Endothelial cell (in vitro differentiated cells): Measurements from ENCODE around the gene MR1. TPM values are rescaled to one million over a fixed set of nuclear protein-coding genes. Genes with fewer than 3 reads are reported as not detected.

Experiments
- DNase-seq: peaks from one replicate; pipeline ENCODE4 v3.0.0; 2021; ENCODE audit warnings: low spot score
- H3K27ac Mint-ChIP-seq: one replicate; pipeline ENCODE4 v1.8.0; 2021; ENCODE audit warnings: mixed read lengths, inconsistent platforms; ENCODE audit not compliant: unreplicated experiment
- H3K27me3 Mint-ChIP-seq: one replicate; pipeline ENCODE4 v1.8.0; 2021; ENCODE audit warnings: mild to moderate bottlenecking, moderate library complexity, mixed read lengths, inconsistent platforms; ENCODE audit not compliant: unreplicated experiment
- H3K36me3 Mint-ChIP-seq: one replicate; pipeline ENCODE4 v1.8.0; 2021; ENCODE audit warnings: mild to moderate bottlenecking, low read depth, mixed read lengths, inconsistent platforms; ENCODE audit not compliant: unreplicated experiment
- H3K4me1 Mint-ChIP-seq: one replicate; pipeline ENCODE4 v1.8.0; 2021; ENCODE audit warnings: mild to moderate bottlenecking, mixed read lengths, inconsistent platforms; ENCODE audit not compliant: unreplicated experiment
- H3K4me3 Mint-ChIP-seq: one replicate; pipeline ENCODE4 v1.8.0; 2021; ENCODE audit warnings: mild to moderate bottlenecking, mixed read lengths, inconsistent platforms; ENCODE audit not compliant: unreplicated experiment
- H3K9me3 Mint-ChIP-seq: one replicate; pipeline ENCODE4 v1.8.0; 2021; ENCODE audit warnings: mixed read lengths, inconsistent platforms; ENCODE audit not compliant: unreplicated experiment
- total RNA-seq: library from RNA; stranded (reverse); fragmentation: NEBNext Ultra II Directional; extraction: Animal tissue kit (Norgen Biotek cat#: 25700); gene quantifications from one replicate; pipeline ENCODE4 v1.2.1, GENCODE V29; 2021; ENCODE audit not compliant: unreplicated experiment
- TF ChIP-seq, protein P1 (sequence below): fragments of 200-600 bp; sonication (generic); IDR thresholded peaks from one replicate; pipeline ENCODE4 v1.5.0; 2021; ENCODE audit warnings: antibody characterized with exemption; ENCODE audit not compliant: unreplicated experiment

MR1 gene
- total RNA-seq, 1 donor from 2014 or later, result 0.67 TPM

DNA sequence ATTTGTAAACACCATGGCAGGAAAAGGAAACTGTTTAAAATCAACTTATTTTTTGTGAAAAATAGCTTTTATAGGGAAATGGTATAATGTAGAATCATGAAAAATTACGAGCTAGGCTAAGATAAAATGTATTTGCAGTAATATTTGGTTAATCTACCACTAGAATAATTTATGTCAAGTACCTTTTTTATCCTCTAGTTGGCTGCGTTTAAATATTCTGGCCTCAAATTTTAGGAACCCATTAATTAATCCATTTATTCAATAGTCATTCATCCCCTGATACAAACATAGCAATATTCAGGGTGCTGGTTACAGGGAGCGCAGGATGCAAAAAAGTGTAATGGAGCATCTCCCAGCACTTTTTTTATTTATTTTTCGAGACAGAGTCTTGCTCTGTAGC is 46.1 kb downstream of the MR1 start:
- H3K27me3 Mint-ChIP-seq, result peaks cover 2% of the 10 kb centered on the region
- no peak overlapping the region for H3K27ac Mint-ChIP-seq
- H3K4me3 Mint-ChIP-seq, result no peak overlapping the region
- no peaks in the 10 kb centered on the region for H3K36me3 Mint-ChIP-seq
- TF ChIP-seq, protein P1, sequence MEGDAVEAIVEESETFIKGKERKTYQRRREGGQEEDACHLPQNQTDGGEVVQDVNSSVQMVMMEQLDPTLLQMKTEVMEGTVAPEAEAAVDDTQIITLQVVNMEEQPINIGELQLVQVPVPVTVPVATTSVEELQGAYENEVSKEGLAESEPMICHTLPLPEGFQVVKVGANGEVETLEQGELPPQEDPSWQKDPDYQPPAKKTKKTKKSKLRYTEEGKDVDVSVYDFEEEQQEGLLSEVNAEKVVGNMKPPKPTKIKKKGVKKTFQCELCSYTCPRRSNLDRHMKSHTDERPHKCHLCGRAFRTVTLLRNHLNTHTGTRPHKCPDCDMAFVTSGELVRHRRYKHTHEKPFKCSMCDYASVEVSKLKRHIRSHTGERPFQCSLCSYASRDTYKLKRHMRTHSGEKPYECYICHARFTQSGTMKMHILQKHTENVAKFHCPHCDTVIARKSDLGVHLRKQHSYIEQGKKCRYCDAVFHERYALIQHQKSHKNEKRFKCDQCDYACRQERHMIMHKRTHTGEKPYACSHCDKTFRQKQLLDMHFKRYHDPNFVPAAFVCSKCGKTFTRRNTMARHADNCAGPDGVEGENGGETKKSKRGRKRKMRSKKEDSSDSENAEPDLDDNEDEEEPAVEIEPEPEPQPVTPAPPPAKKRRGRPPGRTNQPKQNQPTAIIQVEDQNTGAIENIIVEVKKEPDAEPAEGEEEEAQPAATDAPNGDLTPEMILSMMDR, result peak; percentile 36
- H3K4me1 Mint-ChIP-seq, result peaks cover 22% of the 10 kb centered on the region
- H3K9me3 Mint-ChIP-seq, result no peaks in the 10 kb centered on the region
- no peak for DNase-seq

DNA sequence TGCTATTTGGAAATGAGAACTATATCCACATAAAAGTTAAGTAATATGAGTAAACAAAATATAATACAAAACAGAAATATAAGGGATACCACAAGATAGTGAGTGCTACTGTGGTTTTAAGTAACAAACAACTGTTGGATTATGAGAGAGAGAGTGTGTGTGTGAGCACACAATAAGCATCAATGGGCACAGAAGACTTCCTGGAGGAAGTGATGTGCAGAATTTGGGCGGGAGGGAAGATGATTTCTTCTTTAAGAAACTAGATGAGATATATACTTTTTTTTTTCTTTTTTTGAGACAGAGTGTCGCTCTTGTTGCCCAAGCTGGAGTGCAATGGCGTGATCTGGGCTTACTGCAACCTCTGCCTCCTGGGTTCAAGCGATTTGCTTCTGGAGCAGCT is 46.8 kb downstream of the MR1 start:
- Mint-ChIP-seq H3K27me3 (peaks cover 2% of the 10 kb centered on the region), H3K9me3 (no peaks in the 10 kb centered on the region), H3K4me1 (peaks cover 22% of the 10 kb centered on the region), H3K27ac (no peak overlapping the region), H3K4me3 (no peak overlapping the region), H3K36me3 (no peaks in the 10 kb centered on the region)
- TF ChIP-seq, protein P1, result no peak
- no peak for DNase-seq

DNA sequence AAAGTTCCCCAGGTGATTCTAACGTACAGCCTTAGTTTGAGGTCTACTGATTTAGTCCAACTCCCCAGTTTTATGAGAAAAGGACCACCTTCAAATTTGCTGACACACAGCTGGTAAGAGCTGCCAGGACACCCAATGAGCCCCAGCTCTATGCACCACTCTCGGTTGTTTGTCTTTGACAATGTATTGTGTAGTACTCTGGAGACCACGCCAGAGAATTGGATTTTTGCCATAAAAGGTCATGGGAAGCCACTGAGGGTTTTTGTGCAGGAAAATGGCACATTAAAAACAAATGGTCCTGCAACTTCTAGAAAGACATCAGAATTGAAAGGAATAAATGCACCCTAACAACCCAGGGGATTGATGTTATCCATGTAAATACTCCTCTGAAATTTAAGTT is 47.6 kb downstream of the MR1 start:
- no peak overlapping the region for H3K4me3 Mint-ChIP-seq
- peaks cover 2% of the 10 kb centered on the region for H3K27me3 Mint-ChIP-seq
- H3K27ac Mint-ChIP-seq, result no peak overlapping the region
- no peaks in the 10 kb centered on the region for H3K9me3 Mint-ChIP-seq
- H3K4me1 Mint-ChIP-seq, result peaks cover 22% of the 10 kb centered on the region
- TF ChIP-seq, protein P1, result no peak
- no peak for DNase-seq
- no peaks in the 10 kb centered on the region for H3K36me3 Mint-ChIP-seq

DNA sequence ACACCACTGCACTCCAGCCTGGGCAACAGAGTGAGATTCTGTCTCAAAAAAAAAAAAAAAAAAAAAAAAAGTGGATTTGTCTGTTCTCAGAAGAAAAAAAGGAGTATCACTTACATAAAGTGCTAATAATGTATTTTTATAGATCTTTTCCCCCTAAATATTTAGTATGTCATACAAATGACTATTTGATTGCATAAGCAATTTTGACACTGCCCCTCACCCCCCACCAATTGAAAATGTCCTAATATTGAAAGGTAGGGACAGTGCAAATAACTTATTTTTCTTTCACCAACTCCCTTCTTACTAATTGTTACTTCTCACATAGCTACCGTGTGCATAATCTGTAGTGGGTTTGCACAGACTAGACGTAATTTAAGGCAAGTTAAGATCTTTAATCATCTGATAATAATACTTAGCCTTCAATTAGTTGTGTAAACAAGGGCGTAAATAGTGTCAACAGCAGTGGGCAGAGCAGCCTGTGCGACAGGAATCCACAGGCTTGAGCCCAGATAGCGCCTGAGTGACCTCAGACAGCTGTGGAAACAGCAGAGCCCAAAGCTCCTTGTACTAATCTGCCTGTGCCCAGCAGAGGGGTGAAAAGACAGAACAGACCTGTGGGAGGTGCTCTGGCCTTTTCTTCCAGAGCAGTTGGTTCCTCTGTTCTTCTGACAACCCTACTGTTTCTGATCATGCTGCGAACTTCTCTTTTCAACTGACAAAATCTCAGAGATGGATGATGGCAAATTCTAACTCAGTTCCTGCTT is 50.2 kb downstream of the MR1 start:
- TF ChIP-seq, protein P1, result no peak
- Mint-ChIP-seq H3K4me1 (peaks cover 7% of the 10 kb centered on the region), H3K27ac (no peak overlapping the region), H3K4me3 (no peak overlapping the region), H3K27me3 (peaks cover 14% of the 10 kb centered on the region), H3K36me3 (no peaks in the 10 kb centered on the region), H3K9me3 (no peaks in the 10 kb centered on the region)
- DNase-seq, result no peak

DNA sequence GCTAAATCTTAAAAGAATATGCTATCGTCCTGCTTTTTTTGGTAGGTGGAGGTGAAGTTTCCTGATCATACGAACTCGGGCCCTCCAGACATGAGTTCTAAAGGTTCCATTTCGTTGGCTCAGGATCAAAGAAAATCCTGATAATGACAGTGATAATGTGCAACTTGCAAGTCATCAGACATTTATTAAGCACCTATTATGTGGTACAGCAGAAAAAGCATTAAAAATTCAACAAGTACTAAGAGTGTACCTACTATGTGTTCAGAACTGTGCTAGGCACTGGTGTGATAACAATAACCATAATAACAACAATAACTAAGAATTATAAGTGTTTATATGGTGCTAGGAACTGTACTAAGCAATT is 50.8 kb downstream of the MR1 start:
- H3K4me3 Mint-ChIP-seq, result no peak overlapping the region
- H3K4me1 Mint-ChIP-seq, result peaks cover 2% of the 10 kb centered on the region
- no peak overlapping the region for H3K27ac Mint-ChIP-seq
- TF ChIP-seq, protein P1, result no peak
- no peaks in the 10 kb centered on the region for H3K9me3 Mint-ChIP-seq
- no peak for DNase-seq
- H3K36me3 Mint-ChIP-seq, result no peaks in the 10 kb centered on the region
- peaks cover 12% of the 10 kb centered on the region for H3K27me3 Mint-ChIP-seq
